Pancreas (tissue), 10 donors: ENCODE measurements around the gene EVA1B. TPM values are rescaled to one million over a fixed set of nuclear protein-coding genes. Genes with fewer than 3 reads are reported as not detected.

ENCODE experiments used
- ATAC-seq, 4 donors: fragments of 200-7000 bp; cut with Tn5 transposase; one replicate each; pipeline versions ENCODE4 v1.8.0 to v1.9.1; 2020; ENCODE audit warnings: mild to moderate bottlenecking in 4 of 4, moderate library complexity in 4 of 4
- DNase-seq, 6 donors: peaks; one replicate each; pipeline ENCODE4 v3.0.0-alpha.2; 2020
- FAIRE-seq: peaks from 2 replicates; lab custom pipeline; 2012; peaks lifted over from hg19 to GRCh38; lab: Jason Lieb, UNC
- H3K27ac ChIP-seq, 4 donors: fragments of 200-600 bp; sonication (generic); 1 replicate in 3 of 4; 2 replicates in 1 of 4; pipeline versions ENCODE4 v1.5.0 to v1.8.0; 2020
- H3K27me3 ChIP-seq, 4 donors: fragments of 200-600 bp; one replicate each; pipeline ENCODE4 v1.8.0; 2021
- H3K36me3 ChIP-seq, 3 donors: fragments of 200-600 bp; sonication (generic) in 1 of 3; one replicate each; pipeline versions ENCODE4 v1.5.0 to v1.8.0; 2020 to 2021
- H3K4me1 ChIP-seq, 3 donors: fragments of 200-600 bp; one replicate each; pipeline ENCODE4 v1.8.0; 2021
- H3K4me3 ChIP-seq, 4 donors: fragments of 200-600 bp; sonication (generic) in 2 of 4; one replicate each; pipeline versions ENCODE4 v1.5.0 to v1.8.0; 2020 to 2021
- H3K9me3 ChIP-seq, 4 donors: fragments of 200-600 bp; one replicate each; pipeline ENCODE4 v1.8.0; 2021
- CTCF ChIP-seq, 4 donors: fragments of 200-600 bp; sonication (generic) in 3 of 4; IDR thresholded peaks; one replicate each; pipeline versions ENCODE4 v1.5.0 to v1.8.0; 2021; ENCODE audit warnings: antibody characterized with exemption in 4 of 4
- WGBS, 2 donors: extraction: QIAGEN DNeasy Blood & Tissue Kit; methylation state at CpG; one replicate each; pipeline ENCODE4 v1.1.7; 2013; 5-methylcytosine and 5-hydroxymethylcytosine counted together
- intact Hi-C, 3 donors: fragments of 100-400 bp; cut with DNase I; formaldehyde crosslinking; loops; one replicate each; pipeline versions ENCODE4 v1.11.1 to v1.14.2; 2022
- polyA plus RNA-seq, 2 donors: library from polyadenylated mRNA; stranded (reverse); fragments of 200-250 nt; gene quantifications; one replicate each; pipeline ENCODE4 v1.2.3, GENCODE V29; 2013
- total RNA-seq, 6 donors: library from RNA; stranded (reverse); fragmentation: NEBNext Ultra II Directional in 4 of 6; extraction: Animal tissue kit (Norgen Biotek cat#: 25700) in 4 of 6; gene quantifications; one replicate each; pipeline versions ENCODE4 v1.2.1 to v1.2.4, GENCODE V29; 2021 to 2023
- donor health status: healthy with polysubstance abuse.
- donor health status: DM: no; HTN: no; CAD: no; lungs with moderate emphysema.
- donor health status: DM: no; HTN: no; CAD: no.
- donor health status: control.
- donor health status: control.
- donor health status: Bipolar disorder and iron deficiency.
- donor health status: DM: yes; HTN: yes; CAD: no.
- donor health status: DM: no; HTN: no; CAD: no.
- donor health status: DM: no; HTN: no; CAD: no.
- donor health status: DM: yes; HTN: yes; CAD: no.

Gene EVA1B
- total and polyA plus RNA-seq, 8 donors, result 3.3 to 14.0 (median 6.6) TPM

GRCh38 chr1:36303650-36304360 lies 19.6 kb downstream of the EVA1B start:
- Histone ChIP-seq H3K9me3 (no peaks in the 10 kb centered on the region), H3K36me3 (peaks cover 0 to 31% (median 20%) of the 10 kb centered on the region in 3 donors), H3K4me1 (peaks cover 0 to 7% (median 0%) of the 10 kb centered on the region in 3 donors), H3K27me3 (no peaks in the 10 kb centered on the region), H3K4me3 (no peak overlapping the region), H3K27ac (no peak overlapping the region)
- DNase-seq (no peak), ATAC-seq (no peak), FAIRE-seq (no peak)
- intact Hi-C loops, result no loop called here
- TF ChIP-seq CTCF (IDR thresholded peaks at IDR 0.05), result no peak
- 92 to 93% methylated on average over 23 of the region's 23 CpGs for WGBS, 2 donors

GRCh38 chr1:36303244-36303643 lies 20.2 kb downstream of the EVA1B start:
- TF ChIP-seq CTCF (IDR thresholded peaks at IDR 0.05), result no peak
- Histone ChIP-seq H3K27ac (no peak overlapping the region), H3K9me3 (no peaks in the 10 kb centered on the region), H3K4me1 (peaks cover 0 to 7% (median 0%) of the 10 kb centered on the region in 3 donors), H3K27me3 (no peaks in the 10 kb centered on the region), H3K36me3 (peaks cover 0 to 31% (median 20%) of the 10 kb centered on the region in 3 donors), H3K4me3 (no peak overlapping the region)
- 68 to 73% methylated on average over 5 of the region's 5 CpGs for WGBS, 2 donors
- intact Hi-C loops, result no loop called here
- DNase-seq (no peak), FAIRE-seq (no peak), ATAC-seq (no peak)

GRCh38 chr1:36301220-36301619 lies 22.2 kb downstream of the EVA1B start:
- TF ChIP-seq CTCF (IDR thresholded peaks at IDR 0.05), result no peak
- FAIRE-seq, result no peak
- no peak overlapping the region for H3K4me3 ChIP-seq
- H3K27me3 ChIP-seq, result no peaks in the 10 kb centered on the region
- peak overlapping the region in 3 of 4 donors; percentile 5 to 80 (median 67) for H3K27ac ChIP-seq
- 72 to 83% methylated on average over 1 of the region's 1 CpG for WGBS, 2 donors
- no peaks in the 10 kb centered on the region for H3K9me3 ChIP-seq
- peaks cover 0 to 7% (median 0%) of the 10 kb centered on the region in 3 donors for H3K4me1 ChIP-seq
- ATAC-seq, result no peak
- DNase-seq, result no peak
- intact Hi-C loops, result no loop called here
- H3K36me3 ChIP-seq, result peaks cover 0 to 49% (median 20%) of the 10 kb centered on the region in 3 donors

GRCh38 chr1:36300526-36300925 lies 22.9 kb downstream of the EVA1B start:
- no peak for TF ChIP-seq CTCF (IDR thresholded peaks at IDR 0.05)
- Histone ChIP-seq H3K4me1 (peaks cover 0 to 4% (median 0%) of the 10 kb centered on the region in 3 donors), H3K4me3 (no peak overlapping the region), H3K27me3 (no peaks in the 10 kb centered on the region), H3K27ac (peak overlapping the region; percentile 39 to 80 (median 58)), H3K9me3 (no peaks in the 10 kb centered on the region), H3K36me3 (peaks cover 0 to 49% (median 20%) of the 10 kb centered on the region in 3 donors)
- WGBS, 2 donors, result 90% methylated on average over 1 of the region's 1 CpG
- intact Hi-C loops, result no loop called here
- DNase-seq (no peak), ATAC-seq (peak in 1 of 4 donors; percentile 11), FAIRE-seq (no peak)

- no peaks in the 10 kb centered on the region for H3K27me3 ChIP-seq
- H3K36me3 ChIP-seq, result peaks cover 0 to 54% (median 17%) of the 10 kb centered on the region in 3 donors
- DNase-seq (no peak), FAIRE-seq (no peak), ATAC-seq (no peak)
- peaks cover 0 to 4% (median 0%) of the 10 kb centered on the region in 3 donors for H3K4me1 ChIP-seq
- no peaks in the 10 kb centered on the region for H3K9me3 ChIP-seq
- peak overlapping the region in 2 of 4 donors; percentile 8 to 67 for H3K27ac ChIP-seq
- TF ChIP-seq CTCF (IDR thresholded peaks at IDR 0.05), result no peak
- 89 to 90% methylated on average over 5 of the region's 5 CpGs for WGBS, 2 donors
- intact Hi-C loops, result no loop called here
- H3K4me3 ChIP-seq, result no peak overlapping the region
Observed at GRCh38 chr1:36298640-36299039, 24.8 kb downstream of the EVA1B start.
